MCF 10A (cell line): ENCODE results near the gene SHE. TPM values are rescaled to one million over a fixed set of nuclear protein-coding genes. Genes with fewer than 3 reads are reported as not detected.

Experiments
- BruUV-seq: library from RNA; stranded (reverse); fragments of 400-500 nt; replicated peaks from 2 replicates; lab custom pipeline; 2021; lab: Mats Ljungman, UMichigan
- CTCF ChIA-PET: fragments of 300-600 bp; sonication (Branson Sonifier 250); formaldehyde crosslinking; extraction: SDS; loops from one replicate; lab custom pipeline; 2021; ENCODE audit warnings: antibody characterized with exemption, inconsistent platforms; lab: Yijun Ruan, JAX
- POLR2A ChIA-PET: fragments of 300-600, 350-650 bp; sonication (Branson Sonifier 250); formaldehyde crosslinking; extraction: SDS; loops from one replicate; lab custom pipeline; 2020; ENCODE audit warnings: antibody characterized with exemption, inconsistent platforms; lab: Yijun Ruan, JAX
- DNase-seq: peaks from one replicate; pipeline ENCODE4 v3.0.0-alpha.2; 2018; ENCODE audit not compliant: unreplicated experiment
- H3K27ac Mint-ChIP-seq: one replicate; pipeline ENCODE4 v1.8.0; 2022; ENCODE audit warnings: mild to moderate bottlenecking, low read depth, mixed read lengths; ENCODE audit not compliant: unreplicated experiment
- H3K27me3 Mint-ChIP-seq: one replicate; pipeline ENCODE4 v1.8.0; 2022; ENCODE audit warnings: mixed read lengths; ENCODE audit not compliant: insufficient read depth, unreplicated experiment
- H3K36me3 Mint-ChIP-seq: one replicate; pipeline ENCODE4 v1.8.0; 2022; ENCODE audit warnings: mild to moderate bottlenecking, moderate library complexity, mixed read lengths; ENCODE audit not compliant: insufficient read depth, unreplicated experiment
- H3K4me1 Mint-ChIP-seq: one replicate; pipeline ENCODE4 v1.8.0; 2022; ENCODE audit warnings: mixed read lengths; ENCODE audit not compliant: insufficient read depth, unreplicated experiment
- H3K4me3 Mint-ChIP-seq: one replicate; pipeline ENCODE4 v1.8.0; 2022; ENCODE audit warnings: mild to moderate bottlenecking, moderate library complexity, mixed read lengths; ENCODE audit not compliant: unreplicated experiment
- H3K9me3 Mint-ChIP-seq: one replicate; pipeline ENCODE4 v1.8.0; 2022; ENCODE audit warnings: mixed read lengths; ENCODE audit not compliant: unreplicated experiment
- intact Hi-C: fragments of 100-400 bp; cut with micrococcal nuclease; formaldehyde crosslinking; loops from 2 replicates; pipeline ENCODE4 v1.14.1; 2022
- total RNA-seq: library from RNA; stranded (reverse); gene quantifications from 2 replicates; pipeline ENCODE4 v1.2.3, GENCODE V29; 2022
- TF ChIP-seq, protein P1 (sequence below): fragments of 200-600 bp; IDR thresholded peaks from one replicate; pipeline ENCODE4 v1.8.0; 2022; ENCODE audit warnings: antibody characterized with exemption, mild to moderate bottlenecking; ENCODE audit not compliant: unreplicated experiment

The SHE gene
- total RNA-seq, 1 experiment from 2014 or later, result not detected

- BruUV-seq, result no TSS peak
- no peak overlapping the region for H3K27ac Mint-ChIP-seq
- DNase-seq, result no peak
- ChIA-PET CTCF (no interaction called here), POLR2A (no interaction called here)
- H3K36me3 Mint-ChIP-seq, result no peaks in the 10 kb centered on the region
- H3K9me3 Mint-ChIP-seq, result no peaks in the 10 kb centered on the region
- H3K4me3 Mint-ChIP-seq, result no peak overlapping the region
- TF ChIP-seq, protein P1, sequence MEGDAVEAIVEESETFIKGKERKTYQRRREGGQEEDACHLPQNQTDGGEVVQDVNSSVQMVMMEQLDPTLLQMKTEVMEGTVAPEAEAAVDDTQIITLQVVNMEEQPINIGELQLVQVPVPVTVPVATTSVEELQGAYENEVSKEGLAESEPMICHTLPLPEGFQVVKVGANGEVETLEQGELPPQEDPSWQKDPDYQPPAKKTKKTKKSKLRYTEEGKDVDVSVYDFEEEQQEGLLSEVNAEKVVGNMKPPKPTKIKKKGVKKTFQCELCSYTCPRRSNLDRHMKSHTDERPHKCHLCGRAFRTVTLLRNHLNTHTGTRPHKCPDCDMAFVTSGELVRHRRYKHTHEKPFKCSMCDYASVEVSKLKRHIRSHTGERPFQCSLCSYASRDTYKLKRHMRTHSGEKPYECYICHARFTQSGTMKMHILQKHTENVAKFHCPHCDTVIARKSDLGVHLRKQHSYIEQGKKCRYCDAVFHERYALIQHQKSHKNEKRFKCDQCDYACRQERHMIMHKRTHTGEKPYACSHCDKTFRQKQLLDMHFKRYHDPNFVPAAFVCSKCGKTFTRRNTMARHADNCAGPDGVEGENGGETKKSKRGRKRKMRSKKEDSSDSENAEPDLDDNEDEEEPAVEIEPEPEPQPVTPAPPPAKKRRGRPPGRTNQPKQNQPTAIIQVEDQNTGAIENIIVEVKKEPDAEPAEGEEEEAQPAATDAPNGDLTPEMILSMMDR, result no peak
- no peaks in the 10 kb centered on the region for H3K4me1 Mint-ChIP-seq
- intact Hi-C loops, result no loop called here
- peaks cover 78% of the 10 kb centered on the region for H3K27me3 Mint-ChIP-seq
Measured at GRCh38 chr1:154503898-154504297, 1.7 kb upstream of the SHE start.

DNA sequence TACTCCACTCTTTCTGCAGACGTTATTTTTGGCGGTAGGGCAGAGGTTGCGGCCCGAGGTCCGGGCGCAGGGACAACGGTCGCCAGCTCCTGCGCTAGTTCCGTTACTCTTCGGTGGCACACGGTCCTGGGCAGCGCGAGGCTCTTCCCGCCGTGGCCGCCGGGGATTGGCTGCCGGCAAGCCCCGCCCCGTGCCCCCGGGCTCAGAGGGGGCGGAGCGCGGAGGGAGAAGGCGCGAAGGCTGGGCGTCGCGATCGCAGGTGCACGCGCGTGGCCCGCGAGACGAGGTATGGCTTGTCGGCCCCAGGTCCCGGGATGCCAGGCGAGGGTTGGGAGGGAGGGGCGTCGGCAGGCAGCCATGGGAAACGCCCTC lies 518 bp upstream of the SHE start:
- Mint-ChIP-seq H3K27me3 (peaks cover 69% of the 10 kb centered on the region), H3K36me3 (no peaks in the 10 kb centered on the region), H3K4me1 (no peaks in the 10 kb centered on the region), H3K9me3 (no peaks in the 10 kb centered on the region), H3K27ac (no peak overlapping the region), H3K4me3 (no peak overlapping the region)
- CTCF ChIA-PET, result no interaction called here
- POLR2A ChIA-PET, result no interaction called here
- DNase-seq, result no peak
- no TSS peak for BruUV-seq
- intact Hi-C loops, result no loop called here
- TF ChIP-seq, protein P1, result no peak

- Mint-ChIP-seq H3K4me1 (no peaks in the 10 kb centered on the region), H3K27ac (no peak overlapping the region), H3K27me3 (peaks cover 58% of the 10 kb centered on the region), H3K4me3 (no peak overlapping the region), H3K36me3 (no peaks in the 10 kb centered on the region), H3K9me3 (no peaks in the 10 kb centered on the region)
- POLR2A ChIA-PET, result interaction anchor here (0.6 to 2.1 kb wide), 5 partner anchors 18 to 718 kb away, joined by 3 to 6 read pairs (median 5); no protein-coding TSS in a partner anchor
- DNase-seq, result no peak
- CTCF ChIA-PET, result interaction anchor here (1.6 to 2.4 kb wide), 2 partner anchors 11 to 32 kb away, joined by 4 to 7 read pairs; no protein-coding TSS in a partner anchor
- TF ChIP-seq, protein P1, result no peak
- no TSS peak for BruUV-seq
- intact Hi-C loops, result no loop called here
Measured at GRCh38 chr1:154501423-154502065, 668 bp downstream of the SHE start.

- DNase-seq, result no peak
- no TSS peak for BruUV-seq
- POLR2A ChIA-PET, result interaction anchor here (0.6 to 2.1 kb wide), 4 partner anchors 15 to 773 kb away, joined by 3 to 5 read pairs (median 4); partner anchors contain the start of gene INTS3
- no peak overlapping the region for H3K27ac Mint-ChIP-seq
- intact Hi-C loops, result no loop called here
- TF ChIP-seq, protein P1, result no peak
- no peaks in the 10 kb centered on the region for H3K9me3 Mint-ChIP-seq
- H3K27me3 Mint-ChIP-seq, result peaks cover 52% of the 10 kb centered on the region
- no peak overlapping the region for H3K4me3 Mint-ChIP-seq
- no peaks in the 10 kb centered on the region for H3K36me3 Mint-ChIP-seq
- no peaks in the 10 kb centered on the region for H3K4me1 Mint-ChIP-seq
- CTCF ChIA-PET, result interaction anchor here (0.6 to 2.4 kb wide), 5 partner anchors 10 to 741 kb away, joined by 3 to 7 read pairs (median 4); no protein-coding TSS in a partner anchor
Measured at GRCh38 chr1:154500533-154500932, 1.7 kb downstream of the SHE start.
